GM10847 (cell line): ENCODE results near the gene UROC1.

Experiments
- POLR2A ChIP-seq: IDR thresholded peaks from 2 replicates; pipeline ENCODE4 v1.6.1; 2011; ENCODE audit not compliant: insufficient read length; ENCODE audit errors: extremely low read depth

The UROC1 gene

DNA sequence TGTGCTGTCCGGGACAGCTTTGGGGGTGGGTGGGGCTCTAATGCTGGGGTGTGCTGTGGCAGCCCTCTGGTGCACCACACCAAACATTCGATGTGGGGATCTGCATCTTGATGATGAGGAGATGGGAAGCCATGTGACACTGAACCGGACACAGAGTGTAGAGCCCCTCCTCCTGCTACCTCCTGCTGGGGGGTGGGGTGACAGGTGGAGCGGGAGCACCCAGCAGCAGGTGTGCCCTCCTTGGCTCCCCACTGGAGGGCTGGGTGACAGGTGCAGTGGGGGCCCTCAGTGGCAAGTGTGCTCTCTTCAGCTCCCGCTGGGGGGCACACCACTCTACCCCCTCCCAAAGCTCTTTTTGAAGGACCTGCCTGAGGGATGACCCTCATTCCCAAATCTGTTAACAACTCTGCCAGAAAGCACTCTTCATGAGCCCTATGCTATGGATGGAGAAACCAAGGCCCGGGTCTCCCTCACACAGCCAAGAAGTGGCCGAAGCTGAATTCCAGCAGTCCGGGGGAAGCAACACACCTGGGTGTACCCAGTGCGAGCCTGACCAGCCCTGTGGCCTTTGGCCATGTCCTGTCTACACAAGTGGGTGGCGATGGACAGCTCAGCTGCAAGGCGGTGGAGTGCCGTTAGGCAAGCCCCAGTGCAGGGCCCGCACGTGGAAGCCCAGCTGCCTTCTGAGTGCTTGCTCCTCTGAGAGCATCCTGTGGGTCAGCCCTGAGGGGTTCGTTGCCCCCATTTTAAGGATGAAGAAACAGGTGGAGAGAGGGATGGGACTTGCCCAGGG lies 609 bp upstream of the UROC1 start:
- TF ChIP-seq POLR2A: no peak

GRCh38 chr3:126516936-126517290 lies 660 bp downstream of the UROC1 start:
- no peak for TF ChIP-seq POLR2A

DNA sequence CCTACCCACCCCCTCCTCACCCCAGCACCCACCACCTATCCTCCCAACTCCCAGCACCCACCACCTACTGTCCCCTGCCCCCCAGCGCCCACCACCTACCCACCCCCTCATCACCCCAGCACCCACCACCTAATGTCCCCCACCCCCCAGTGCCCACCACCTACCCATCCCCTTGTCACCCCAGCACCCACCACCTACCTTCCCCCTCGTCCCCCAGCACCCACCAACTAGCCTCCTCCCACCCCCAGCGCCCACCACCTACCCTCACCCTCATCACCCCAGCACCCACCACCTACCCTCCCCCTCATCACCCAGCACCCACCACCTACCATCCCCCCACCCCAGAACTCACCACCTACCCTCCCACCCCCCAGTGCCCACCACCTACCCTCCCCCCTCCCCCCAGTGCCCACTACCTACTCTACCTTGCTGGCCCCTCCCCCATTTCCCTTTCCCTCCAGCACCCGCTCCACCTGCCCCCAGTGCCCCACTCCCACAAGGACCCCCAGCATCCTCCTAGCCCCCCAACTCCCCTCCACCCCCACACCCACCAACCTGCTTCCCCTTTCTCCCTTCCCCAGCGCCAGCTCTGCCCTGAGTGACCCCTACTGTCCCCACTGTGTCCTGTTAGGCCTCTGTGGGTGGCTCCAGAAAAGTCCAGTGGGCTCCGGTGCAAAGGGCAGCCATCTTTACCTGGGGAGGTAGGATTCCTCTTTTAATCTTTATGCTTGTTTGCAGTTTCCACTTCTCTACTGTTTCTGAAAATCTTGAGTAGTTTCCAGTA lies 1.2 kb downstream of the UROC1 start:
- TF ChIP-seq POLR2A: no peak

- TF ChIP-seq POLR2A: no peak
Measured at GRCh38 chr3:126515066-126515706, 2.4 kb downstream of the UROC1 start.

GRCh38 chr3:126514161-126514560 lies 3.4 kb downstream of the UROC1 start:
- no peak for TF ChIP-seq POLR2A

DNA sequence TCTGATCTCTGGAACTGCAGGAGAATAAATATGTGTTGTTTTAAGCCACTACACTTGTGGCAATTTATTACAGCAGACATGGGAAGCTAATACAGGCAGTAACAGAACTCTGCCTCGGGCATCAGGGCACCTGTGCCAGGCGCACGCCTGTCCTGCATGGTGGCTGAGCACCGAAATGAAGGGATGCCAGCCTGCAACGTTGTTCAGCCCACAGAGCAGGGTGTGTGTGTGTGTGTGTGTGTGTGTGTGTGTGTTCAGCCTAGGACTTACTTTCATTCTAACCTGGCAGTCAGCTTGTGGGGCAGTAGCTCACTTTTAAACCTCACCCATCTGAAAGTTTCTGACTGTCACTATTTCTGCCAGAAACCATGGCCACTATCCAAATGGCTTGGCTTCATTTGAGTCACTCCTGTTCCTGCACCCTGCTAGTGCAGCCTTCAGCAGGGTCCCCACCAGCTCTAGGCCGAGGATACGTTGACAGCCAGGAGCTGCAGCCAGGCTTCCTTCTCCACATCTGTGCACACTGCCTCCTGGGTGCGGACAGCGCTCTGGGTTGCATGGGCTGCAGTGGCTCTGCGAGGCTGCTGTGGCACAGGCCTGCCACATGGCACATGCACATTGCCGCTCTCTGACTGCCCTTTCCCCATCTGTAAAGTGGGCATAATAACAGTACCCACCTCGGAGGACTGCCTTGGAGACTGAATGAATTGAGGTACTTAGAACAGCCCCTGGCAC lies 4.5 kb downstream of the UROC1 start:
- TF ChIP-seq POLR2A: no peak

GRCh38 chr3:126512026-126512425 lies 5.5 kb downstream of the UROC1 start:
- no peak for TF ChIP-seq POLR2A

- TF ChIP-seq POLR2A: no peak
Measured at GRCh38 chr3:126511291-126511690, 6.3 kb downstream of the UROC1 start.

GRCh38 chr3:126510308-126510910 lies 7.2 kb downstream of the UROC1 start:
- no peak for TF ChIP-seq POLR2A

DNA sequence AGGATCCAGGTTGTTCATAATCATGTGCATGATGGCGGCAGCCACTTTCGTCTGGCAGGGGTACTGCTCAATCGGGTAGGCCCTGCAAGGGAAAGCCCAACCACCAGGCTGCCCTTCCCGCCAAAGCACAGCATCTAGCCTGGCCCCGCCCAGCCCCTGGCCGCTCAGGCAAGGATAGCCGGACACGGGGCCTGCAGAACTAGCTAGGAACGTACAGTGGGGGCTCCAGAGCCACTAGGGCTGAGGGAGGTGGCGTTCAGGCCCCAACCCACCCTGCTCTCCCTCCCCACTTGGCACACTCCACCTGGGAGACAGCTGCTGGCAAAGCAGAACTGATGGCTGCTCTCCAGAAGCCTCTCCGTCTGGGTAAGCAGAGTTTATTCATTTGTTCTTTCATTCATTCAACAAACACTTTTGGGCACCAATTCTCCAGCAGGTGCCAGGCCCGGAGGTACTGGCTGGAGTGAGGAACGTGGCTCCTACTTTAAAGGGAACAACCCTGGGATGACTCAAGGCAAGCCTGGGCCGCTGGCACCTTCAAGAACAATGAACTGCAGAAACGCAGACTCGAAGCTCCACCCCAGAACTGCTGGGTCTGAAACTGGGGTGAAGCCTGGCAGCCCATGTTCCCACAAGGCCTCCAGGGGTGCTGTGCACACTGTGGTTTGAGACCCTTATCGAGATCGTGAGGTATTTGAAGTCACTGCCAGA lies 7.8 kb downstream of the UROC1 start:
- no peak for TF ChIP-seq POLR2A

DNA sequence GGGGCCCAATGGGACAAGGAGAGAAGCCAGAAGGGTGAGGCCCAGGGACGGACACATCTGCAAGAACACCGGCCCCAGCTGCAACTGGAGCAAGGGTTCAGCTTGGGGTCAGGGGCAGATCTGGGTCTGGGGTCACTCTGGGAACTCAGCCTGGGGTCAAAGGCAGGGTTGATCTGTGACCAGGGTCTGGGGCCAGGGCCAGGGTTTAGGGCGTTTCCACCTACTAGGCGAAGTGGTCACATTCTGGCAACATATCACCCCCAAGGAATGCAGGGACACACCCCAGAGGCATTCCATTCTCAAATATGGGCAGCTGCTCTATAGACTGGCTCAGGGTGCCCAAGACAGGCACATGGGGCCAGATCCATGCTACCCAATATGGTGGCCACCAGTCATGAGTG lies 9.0 kb downstream of the UROC1 start:
- TF ChIP-seq POLR2A: no peak

- no peak for TF ChIP-seq POLR2A
Measured at GRCh38 chr3:126507886-126508285, 9.7 kb downstream of the UROC1 start.

- no peak for TF ChIP-seq POLR2A
Measured at GRCh38 chr3:126503701-126504100, 13.9 kb downstream of the UROC1 start.

DNA sequence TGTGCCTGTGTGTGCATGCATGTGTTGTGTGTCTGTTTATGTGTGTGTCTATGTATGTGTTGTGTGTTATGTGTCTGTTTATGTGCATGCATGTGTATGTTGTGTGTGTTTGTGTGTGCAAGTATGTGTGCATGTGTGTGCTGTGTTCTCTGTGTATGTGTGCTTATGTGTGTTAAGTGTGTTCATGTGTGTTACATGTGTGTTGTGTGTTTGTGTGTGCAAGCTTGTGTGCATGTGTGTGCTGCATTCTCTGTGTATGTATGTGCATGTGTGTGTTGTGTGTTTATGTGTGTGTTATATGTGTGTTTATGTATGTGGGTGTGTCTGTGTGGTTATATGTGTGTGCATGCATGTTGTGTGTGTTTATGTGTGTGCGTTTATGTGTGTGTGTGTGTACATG lies 14.9 kb downstream of the UROC1 start:
- no peak for TF ChIP-seq POLR2A
